GM23338 (cell line): ENCODE measurements around the gene FEM1B. TPM values are rescaled to one million over a fixed set of nuclear protein-coding genes. Genes with fewer than 3 reads are reported as not detected.

Experiments
- ATAC-seq: fragments of 200-7000 bp; cut with Tn5 transposase; 3 replicates; pipeline ENCODE4 v1.9.1; 2020
- DNase-seq: peaks from one replicate; pipeline ENCODE4 v3.0.0-alpha.2; 2015; ENCODE audit warnings: low spot score
- H2AFZ ChIP-seq: fragments of 200-600 bp; sonication (generic); 2 replicates; pipeline ENCODE4 v1.8.0; 2016; ENCODE audit warnings: antibody characterized with exemption, mild to moderate bottlenecking, moderate library complexity
- H3F3A ChIP-seq: fragments of 200-600 bp; sonication (generic); replicated peaks from 2 replicates; pipeline ENCODE4 v1.8.0; 2017; ENCODE audit warnings: antibody characterized with exemption, mixed run types, low read depth
- H3K27ac ChIP-seq: fragments of 200-600 bp; sonication (generic); 2 replicates; pipeline ENCODE4 v1.6.1; 2016; ENCODE audit warnings: low read depth
- H3K27me3 ChIP-seq: fragments of 200-600 bp; sonication (generic); 2 replicates; pipeline ENCODE4 v1.8.0; 2016; ENCODE audit warnings: mild to moderate bottlenecking, mixed run types, moderate library complexity; ENCODE audit not compliant: insufficient read depth
- H3K36me3 ChIP-seq: fragments of 200-600 bp; sonication (generic); 2 replicates; pipeline ENCODE4 v1.8.0; 2016; ENCODE audit warnings: mild to moderate bottlenecking; ENCODE audit not compliant: insufficient read depth
- H3K4me1 ChIP-seq: fragments of 200-600 bp; sonication (generic); 2 replicates; pipeline ENCODE4 v1.8.0; 2016; ENCODE audit warnings: mild to moderate bottlenecking, moderate library complexity; ENCODE audit not compliant: insufficient read depth
- H3K4me2 ChIP-seq: fragments of 200-600 bp; sonication (generic); 2 replicates; pipeline ENCODE4 v1.7.1; 2017; ENCODE audit warnings: mixed run types
- H3K4me3 ChIP-seq: fragments of 200-600 bp; sonication (generic); 2 replicates; pipeline ENCODE4 v1.6.1; 2016; ENCODE audit warnings: mixed run types
- H3K79me2 ChIP-seq: fragments of 200-600 bp; sonication (generic); replicated peaks from 2 replicates; pipeline ENCODE4 v1.8.0; 2017; ENCODE audit warnings: mild to moderate bottlenecking; ENCODE audit not compliant: insufficient read depth
- H3K9me2 ChIP-seq: fragments of 200-600 bp; sonication (generic); 2 replicates; pipeline ENCODE4 v1.8.0; 2017; ENCODE audit not compliant: insufficient read depth
- H4K20me1 ChIP-seq: fragments of 200-600 bp; sonication (generic); replicated peaks from 2 replicates; pipeline ENCODE4 v1.8.0; 2017; ENCODE audit warnings: mild to moderate bottlenecking; ENCODE audit not compliant: insufficient read depth
- H3K27ac Mint-ChIP-seq: 2 replicates; pipeline ENCODE4 v1.8.0; 2020; ENCODE audit warnings: inconsistent platforms, mild to moderate bottlenecking, moderate library complexity, mixed read lengths
- H3K27me3 Mint-ChIP-seq: 3 replicates; pipeline ENCODE4 v1.8.0; 2022; ENCODE audit warnings: low read depth, mild to moderate bottlenecking, moderate library complexity, mixed read lengths, inconsistent platforms; ENCODE audit not compliant: insufficient read depth, poor library complexity
- H3K36me3 Mint-ChIP-seq: 3 replicates; pipeline ENCODE4 v1.8.0; 2021; ENCODE audit warnings: low read depth, mild to moderate bottlenecking, inconsistent platforms, moderate library complexity, mixed read lengths
- H3K4me1 Mint-ChIP-seq: 3 replicates; pipeline ENCODE4 v1.8.0; 2020; ENCODE audit warnings: mild to moderate bottlenecking, inconsistent platforms, mixed read lengths
- H3K4me3 Mint-ChIP-seq: 3 replicates; pipeline ENCODE4 v1.8.0; 2021; ENCODE audit warnings: moderate library complexity, mild to moderate bottlenecking, inconsistent platforms, mixed read lengths
- H3K9me3 Mint-ChIP-seq: 3 replicates; pipeline ENCODE4 v1.8.0; 2020; ENCODE audit warnings: moderate library complexity, mild to moderate bottlenecking, inconsistent platforms, mixed read lengths
- CREB1 ChIP-seq: fragments of 250-450 bp; sonication (Bioruptor Pico); IDR thresholded peaks from 2 replicates; pipeline ENCODE4 v1.5.0; 2020; ENCODE audit warnings: low read depth, mild to moderate bottlenecking, moderate library complexity
- ETS1 ChIP-seq: IDR thresholded peaks from 2 replicates; pipeline ENCODE4 v1.6.1; 2016; ENCODE audit warnings: antibody characterized with exemption
- EZH2 ChIP-seq: fragments of 200-600 bp; sonication (generic); IDR thresholded peaks from one replicate; pipeline ENCODE4 v1.8.0; 2017; ENCODE audit warnings: antibody characterized with exemption, mild to moderate bottlenecking, low read depth; ENCODE audit not compliant: unreplicated experiment
- EZH2phosphoT487 ChIP-seq: fragments of 200-600 bp; sonication (generic); IDR thresholded peaks from one replicate; pipeline ENCODE4 v1.8.1; 2018; ENCODE audit warnings: antibody characterized with exemption; ENCODE audit not compliant: unreplicated experiment
- JUNB ChIP-seq: IDR thresholded peaks from one replicate; pipeline ENCODE4 v1.6.1; 2016; ENCODE audit warnings: antibody characterized with exemption; ENCODE audit not compliant: unreplicated experiment
- NANOG ChIP-seq: IDR thresholded peaks from 2 replicates; pipeline ENCODE4 v1.6.1; 2016; ENCODE audit warnings: antibody characterized with exemption, borderline replicate concordance
- POLR2AphosphoS5 ChIP-seq: IDR thresholded peaks from 2 replicates; pipeline ENCODE4 v1.6.1; 2016; ENCODE audit warnings: antibody characterized with exemption, low read depth
- STAT1 ChIP-seq: IDR thresholded peaks from one replicate; pipeline ENCODE4 v1.6.1; 2016; ENCODE audit warnings: antibody characterized with exemption; ENCODE audit not compliant: unreplicated experiment
- ZNF114 ChIP-seq: fragments of 250-450 bp; sonication (Bioruptor Pico); IDR thresholded peaks from 2 replicates; pipeline ENCODE4 v1.5.0; 2020; ENCODE audit warnings: mild to moderate bottlenecking, moderate library complexity
- ZNF331 ChIP-seq: fragments of 250-450 bp; sonication (Bioruptor Pico); IDR thresholded peaks from 2 replicates; pipeline ENCODE4 v1.5.0; 2020; ENCODE audit warnings: low read depth, mild to moderate bottlenecking, moderate library complexity
- polyA plus RNA-seq: library from polyadenylated mRNA; unstranded; fragments of >200 nt; fragmentation: Nextera tagmentation; extraction: Ambion mirVana; gene quantifications from 2 replicates; pipeline ENCODE4 v1.2.1, GENCODE V29; 2016
- total RNA-seq: library from RNA; depleted of rRNA; stranded (reverse); fragments of >200 nt; shearing (Covaris generic); gene quantifications from 2 replicates; pipeline ENCODE4 v1.2.3, GENCODE V29; 2014
- TF ChIP-seq, protein P1 (sequence below): fragments of 250-450 bp; sonication (Bioruptor Pico); IDR thresholded peaks from 2 replicates; pipeline ENCODE4 v1.5.0; 2020; ENCODE audit warnings: mild to moderate bottlenecking, moderate library complexity

FEM1B gene
- total and polyA plus RNA-seq, 2 experiments from 2014 or later: 13.0 to 82.0 TPM

- Histone ChIP-seq H3K4me3 (no peak overlapping the region), H3K4me2 (no peak overlapping the region), H3K9me2 (no peaks in the 10 kb centered on the region), H4K20me1 (peaks cover 10% of the 10 kb centered on the region), H3K27ac (no peak overlapping the region), H3K27me3 (no peaks in the 10 kb centered on the region), H3F3A (no peaks in the 10 kb centered on the region), H3K4me1 (peaks cover 30% of the 10 kb centered on the region), H3K36me3 (no peaks in the 10 kb centered on the region), H2AFZ (no peak overlapping the region), H3K79me2 (peaks cover 54% of the 10 kb centered on the region)
- Mint-ChIP-seq H3K4me1 (peaks cover 27% of the 10 kb centered on the region), H3K9me3 (no peaks in the 10 kb centered on the region), H3K36me3 (peaks cover 14% of the 10 kb centered on the region), H3K4me3 (no peak overlapping the region), H3K27me3 (no peaks in the 10 kb centered on the region), H3K27ac (no peak overlapping the region; the same call in 1 of the 2 replicates)
- no peak for DNase-seq
- ATAC-seq: no peak
- no peak for TF ChIP-seq EZH2
Measured at GRCh38 chr15:68295014-68295805, 17.7 kb downstream of the FEM1B start.

GRCh38 chr15:68298336-68298735 lies 20.8 kb downstream of the FEM1B start:
- Mint-ChIP-seq H3K9me3 (no peaks in the 10 kb centered on the region), H3K27me3 (no peaks in the 10 kb centered on the region), H3K36me3 (no peaks in the 10 kb centered on the region; the same call in 2 of the 3 replicates), H3K4me1 (peaks cover 14% of the 10 kb centered on the region), H3K27ac (no peak overlapping the region), H3K4me3 (no peak overlapping the region)
- H3K4me1 ChIP-seq: peaks cover 9% of the 10 kb centered on the region
- H4K20me1 ChIP-seq: peaks cover 5% of the 10 kb centered on the region
- DNase-seq (no peak), ATAC-seq (no peak)
- H3F3A ChIP-seq: 0 out of 2 replicates have a peak, but pooled peaks cover 3% of the 10 kb centered on the region
- peaks cover 23% of the 10 kb centered on the region for H3K79me2 ChIP-seq
- H3K4me2 ChIP-seq: no peak overlapping the region
- H3K36me3 ChIP-seq: no peaks in the 10 kb centered on the region
- no peaks in the 10 kb centered on the region for H3K27me3 ChIP-seq
- H3K4me3 ChIP-seq: no peak overlapping the region
- no peak overlapping the region for H3K27ac ChIP-seq
- H3K9me2 ChIP-seq: no peaks in the 10 kb centered on the region
- H2AFZ ChIP-seq: no peak overlapping the region
- TF ChIP-seq EZH2: no peak
- TF ChIP-seq POLR2AphosphoS5: no peak
- no peak for TF ChIP-seq CREB1 (CRISPR knock-in tag)
- TF ChIP-seq ZNF331 (CRISPR knock-in tag): no peak
- no peak for TF ChIP-seq JUNB
- TF ChIP-seq NANOG: no peak
- TF ChIP-seq ZNF114 (CRISPR knock-in tag): no peak
- TF ChIP-seq ETS1: no peak
- TF ChIP-seq STAT1: no peak
- TF ChIP-seq, protein P1, sequence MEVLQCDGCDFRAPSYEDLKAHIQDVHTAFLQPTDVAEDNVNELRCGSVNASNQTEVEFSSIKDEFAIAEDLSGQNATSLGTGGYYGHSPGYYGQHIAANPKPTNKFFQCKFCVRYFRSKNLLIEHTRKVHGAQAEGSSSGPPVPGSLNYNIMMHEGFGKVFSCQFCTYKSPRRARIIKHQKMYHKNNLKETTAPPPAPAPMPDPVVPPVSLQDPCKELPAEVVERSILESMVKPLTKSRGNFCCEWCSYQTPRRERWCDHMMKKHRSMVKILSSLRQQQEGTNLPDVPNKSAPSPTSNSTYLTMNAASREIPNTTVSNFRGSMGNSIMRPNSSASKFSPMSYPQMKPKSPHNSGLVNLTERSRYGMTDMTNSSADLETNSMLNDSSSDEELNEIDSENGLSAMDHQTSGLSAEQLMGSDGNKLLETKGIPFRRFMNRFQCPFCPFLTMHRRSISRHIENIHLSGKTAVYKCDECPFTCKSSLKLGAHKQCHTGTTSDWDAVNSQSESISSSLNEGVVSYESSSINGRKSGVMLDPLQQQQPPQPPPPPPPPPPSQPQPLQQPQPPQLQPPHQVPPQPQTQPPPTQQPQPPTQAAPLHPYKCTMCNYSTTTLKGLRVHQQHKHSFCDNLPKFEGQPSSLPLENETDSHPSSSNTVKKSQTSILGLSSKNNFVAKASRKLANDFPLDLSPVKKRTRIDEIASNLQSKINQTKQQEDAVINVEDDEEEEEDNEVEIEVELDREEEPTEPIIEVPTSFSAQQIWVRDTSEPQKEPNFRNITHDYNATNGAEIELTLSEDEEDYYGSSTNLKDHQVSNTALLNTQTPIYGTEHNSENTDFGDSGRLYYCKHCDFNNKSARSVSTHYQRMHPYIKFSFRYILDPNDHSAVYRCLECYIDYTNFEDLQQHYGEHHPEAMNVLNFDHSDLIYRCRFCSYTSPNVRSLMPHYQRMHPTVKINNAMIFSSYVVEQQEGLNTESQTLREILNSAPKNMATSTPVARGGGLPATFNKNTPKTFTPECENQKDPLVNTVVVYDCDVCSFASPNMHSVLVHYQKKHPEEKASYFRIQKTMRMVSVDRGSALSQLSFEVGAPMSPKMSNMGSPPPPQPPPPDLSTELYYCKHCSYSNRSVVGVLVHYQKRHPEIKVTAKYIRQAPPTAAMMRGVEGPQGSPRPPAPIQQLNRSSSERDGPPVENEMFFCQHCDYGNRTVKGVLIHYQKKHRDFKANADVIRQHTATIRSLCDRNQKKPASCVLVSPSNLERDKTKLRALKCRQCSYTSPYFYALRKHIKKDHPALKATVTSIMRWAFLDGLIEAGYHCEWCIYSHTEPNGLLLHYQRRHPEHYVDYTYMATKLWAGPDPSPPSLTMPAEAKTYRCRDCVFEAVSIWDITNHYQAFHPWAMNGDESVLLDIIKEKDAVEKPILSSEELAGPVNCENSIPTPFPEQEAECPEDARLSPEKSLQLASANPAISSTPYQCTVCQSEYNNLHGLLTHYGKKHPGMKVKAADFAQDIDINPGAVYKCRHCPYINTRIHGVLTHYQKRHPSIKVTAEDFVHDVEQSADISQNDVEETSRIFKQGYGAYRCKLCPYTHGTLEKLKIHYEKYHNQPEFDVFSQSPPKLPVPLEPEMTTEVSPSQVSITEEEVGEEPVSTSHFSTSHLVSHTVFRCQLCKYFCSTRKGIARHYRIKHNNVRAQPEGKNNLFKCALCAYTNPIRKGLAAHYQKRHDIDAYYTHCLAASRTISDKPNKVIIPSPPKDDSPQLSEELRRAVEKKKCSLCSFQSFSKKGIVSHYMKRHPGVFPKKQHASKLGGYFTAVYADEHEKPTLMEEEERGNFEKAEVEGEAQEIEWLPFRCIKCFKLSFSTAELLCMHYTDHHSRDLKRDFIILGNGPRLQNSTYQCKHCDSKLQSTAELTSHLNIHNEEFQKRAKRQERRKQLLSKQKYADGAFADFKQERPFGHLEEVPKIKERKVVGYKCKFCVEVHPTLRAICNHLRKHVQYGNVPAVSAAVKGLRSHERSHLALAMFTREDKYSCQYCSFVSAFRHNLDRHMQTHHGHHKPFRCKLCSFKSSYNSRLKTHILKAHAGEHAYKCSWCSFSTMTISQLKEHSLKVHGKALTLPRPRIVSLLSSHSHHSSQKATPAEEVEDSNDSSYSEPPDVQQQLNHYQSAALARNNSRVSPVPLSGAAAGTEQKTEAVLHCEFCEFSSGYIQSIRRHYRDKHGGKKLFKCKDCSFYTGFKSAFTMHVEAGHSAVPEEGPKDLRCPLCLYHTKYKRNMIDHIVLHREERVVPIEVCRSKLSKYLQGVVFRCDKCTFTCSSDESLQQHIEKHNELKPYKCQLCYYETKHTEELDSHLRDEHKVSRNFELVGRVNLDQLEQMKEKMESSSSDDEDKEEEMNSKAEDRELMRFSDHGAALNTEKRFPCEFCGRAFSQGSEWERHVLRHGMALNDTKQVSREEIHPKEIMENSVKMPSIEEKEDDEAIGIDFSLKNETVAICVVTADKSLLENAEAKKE (CRISPR knock-in tag): no peak
- no peak for TF ChIP-seq EZH2phosphoT487
